Upper lobe of left lung (tissue), 6 donors: ENCODE measurements around the gene KLHL18. TPM values are rescaled to one million over a fixed set of nuclear protein-coding genes. Genes with fewer than 3 reads are reported as not detected.

Experiments
- ATAC-seq, 2 donors: fragments of 200-7000 bp; cut with Tn5 transposase; one replicate each; pipeline ENCODE4 v1.9.1; 2022; ENCODE audit warnings: mild to moderate bottlenecking in 2 of 2, moderate library complexity in 2 of 2; ENCODE audit not compliant: low FRiP score in 2 of 2
- DNase-seq, 2 donors: peaks; one replicate each; pipeline ENCODE4 v3.0.0-alpha.2; 2019 to 2020
- H3K27ac ChIP-seq, 4 donors: fragments of 200-600 bp; sonication (generic); one replicate each; pipeline ENCODE4 v1.5.1; 2016 to 2019
- H3K27me3 ChIP-seq, 4 donors: fragments of 200-600 bp; sonication (generic); one replicate each; pipeline ENCODE4 v1.5.1; 2017 to 2019
- H3K36me3 ChIP-seq, 4 donors: fragments of 200-600 bp; sonication (generic); one replicate each; pipeline ENCODE4 v1.5.1; 2016 to 2019
- H3K4me1 ChIP-seq, 4 donors: fragments of 200-600 bp; sonication (generic); one replicate each; pipeline ENCODE4 v1.5.1; 2018 to 2019
- H3K4me3 ChIP-seq, 4 donors: fragments of 200-600 bp; sonication (generic); one replicate each; pipeline ENCODE4 v1.5.1; 2017 to 2019; ENCODE audit warnings: mild to moderate bottlenecking in 2 of 4, moderate library complexity in 1 of 4
- H3K9me3 ChIP-seq, 4 donors: fragments of 200-600 bp; sonication (generic); one replicate each; pipeline ENCODE4 v1.5.1; 2018 to 2019
- CTCF ChIP-seq, 6 experiments: fragments of 450-650 bp in 4 of 6; fragments of 200-600 bp in 2 of 6; sonication (generic) in 2 of 6; IDR thresholded peaks; one replicate each; pipeline ENCODE4 v1.5.1; 2016 to 2019; ENCODE audit warnings: antibody characterized with exemption in 6 of 6
- EP300 ChIP-seq, 4 donors: sonication (generic); formaldehyde crosslinking; IDR thresholded peaks; one replicate each; pipeline ENCODE4 v1.5.1; 2017; ENCODE audit warnings: antibody characterized with exemption in 4 of 4, control low read depth in 2 of 4
- POLR2A ChIP-seq, 4 donors: fragments of 450-650 bp; IDR thresholded peaks; one replicate each; pipeline ENCODE4 v1.5.1; 2016 to 2017; ENCODE audit warnings: antibody characterized with exemption in 4 of 4, mild to moderate bottlenecking in 2 of 4
- POLR2AphosphoS5 ChIP-seq, 2 donors: sonication (generic); formaldehyde crosslinking; IDR thresholded peaks; one replicate each; pipeline ENCODE4 v1.5.1; 2017; ENCODE audit warnings: antibody characterized with exemption in 2 of 2
- WGBS, 2 donors: methylation state at CpG; one replicate each; pipeline ENCODE4 v1.1.5; 2017 to 2018; 5-methylcytosine and 5-hydroxymethylcytosine counted together
- small RNA-seq, 4 donors: library from RNA; depleted of rRNA; stranded (forward); fragments of <200 nt; gene quantifications; one replicate each; pipeline ENCODE3, GENCODE V24; 2016
- total RNA-seq, 6 donors: library from RNA; depleted of rRNA in 4 of 6; stranded (reverse); fragments of >200 nt in 4 of 6; gene quantifications; one replicate each; pipeline versions ENCODE4 v1.1.0 to v1.2.1, GENCODE V29; 2016 to 2021
- donor health status: DM: no; HTN: no; CAD: no; lungs with moderate emphysema.
- donor health status: DM: no; HTN: yes; CAD: no; lungs with severe emphysema.

Gene KLHL18
- total RNA-seq, 6 donors from 2014 or later, result 12.6 to 35.5 (median 19.4) TPM

GRCh38 chr3:47394881-47395280, 112.1 kb downstream of the KLHL18 start:
- H3K27ac ChIP-seq, result peak overlapping the region; percentile 23 to 75 (median 48)
- no peak overlapping the region for H3K4me3 ChIP-seq
- peaks cover 18 to 35% (median 24%) of the 10 kb centered on the region in 4 donors for H3K4me1 ChIP-seq
- H3K9me3 ChIP-seq, result no peaks in the 10 kb centered on the region
- WGBS, 2 donors, result 56 to 73% methylated on average over 2 to 3 of the region's 3 CpGs
- TF ChIP-seq EP300 (IDR thresholded peaks at IDR 0.05) (no peak), POLR2A (IDR thresholded peaks at IDR 0.05) (no peak), CTCF (IDR thresholded peaks at IDR 0.05) (no peak), POLR2AphosphoS5 (IDR thresholded peaks at IDR 0.05) (no peak)
- H3K27me3 ChIP-seq, result no peaks in the 10 kb centered on the region
- H3K36me3 ChIP-seq, result peaks cover 0 to 41% (median 14%) of the 10 kb centered on the region in 4 donors
- DNase-seq, result no peak
- ATAC-seq, result no peak

Small RNA genes within 50 kb of the gene (small RNA-seq; reads per million reads assigned to genes)
- 0 to 5.9 (median 0.07) reads per million in 4 donors for gene SNORD13P3

Other genes with a start within 250 kb of the KLHL18 start
- 100 to 1,000 TPM in 1 of 6 donors, 10 to 100 TPM in 5; 33.8 to 111 (median 53.5) TPM for gene SETD2, start 118.8 kb upstream of the KLHL18 start, total RNA-seq
- 10 to 100 TPM in 3 of 6 donors, 1 to 10 TPM in 3; 4.7 to 27.0 (median 11.3) TPM for gene KIF9, start 145 bp upstream of the KLHL18 start, total RNA-seq
- 10 to 100 TPM; 32.7 to 93.3 (median 53.7) TPM for gene PTPN23, start 98.1 kb downstream of the KLHL18 start, total RNA-seq
- 100 to 1,000 TPM in 2 of 6 donors, 10 to 100 TPM in 4; 65.7 to 134 (median 81.8) TPM for gene SCAP, start 193.0 kb downstream of the KLHL18 start, total RNA-seq
- gene ELP6, start 230.8 kb downstream of the KLHL18 start, total RNA-seq, result 10 to 100 TPM; 14.7 to 25.8 (median 22.6) TPM